ENCODE data around the gene LRRC7.

Gene LRRC7

DNA sequence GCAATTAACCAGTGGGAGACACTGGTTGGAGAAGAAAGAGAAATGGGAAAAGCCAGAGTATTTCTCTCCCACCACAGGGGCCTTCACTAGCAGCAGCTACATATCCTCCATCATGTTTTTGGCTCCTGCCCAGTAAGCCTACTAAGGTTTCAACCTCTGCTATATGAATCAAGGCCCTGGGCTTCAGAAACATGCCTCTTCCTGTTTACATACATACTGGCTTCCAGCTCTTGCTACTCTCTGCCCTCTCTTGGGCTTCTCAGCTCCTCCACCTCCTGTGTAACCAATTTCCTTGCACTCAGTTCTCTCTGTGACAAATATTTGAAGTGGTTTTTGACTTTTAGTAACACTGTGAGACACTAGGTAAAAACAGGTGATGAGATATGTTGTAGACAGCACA lies 80.8 kb downstream of the LRRC7 start:
- Histone ChIP-seq H3K27me3 (ENCODE audit: control insufficient read depth, insufficient read depth, low read length, poor library complexity, severe bottlenecking) (no peaks in the 10 kb centered on the region), H3K36me3 (ENCODE audit: control insufficient read depth, insufficient read depth, low read length) (no peaks in the 10 kb centered on the region), H3K27ac (ENCODE audit: insufficient read depth, low read depth, low read length, poor library complexity, severe bottlenecking) (no peak overlapping the region), H3K4me1 (ENCODE audit: control insufficient read depth, insufficient read depth, low read length) (no peaks in the 10 kb centered on the region), H3K4me3 (ENCODE audit: insufficient read depth, low read depth, low read length) (no peak overlapping the region), H3K9me3 (ENCODE audit: control insufficient read depth, low read length) (no peaks in the 10 kb centered on the region)

DNA sequence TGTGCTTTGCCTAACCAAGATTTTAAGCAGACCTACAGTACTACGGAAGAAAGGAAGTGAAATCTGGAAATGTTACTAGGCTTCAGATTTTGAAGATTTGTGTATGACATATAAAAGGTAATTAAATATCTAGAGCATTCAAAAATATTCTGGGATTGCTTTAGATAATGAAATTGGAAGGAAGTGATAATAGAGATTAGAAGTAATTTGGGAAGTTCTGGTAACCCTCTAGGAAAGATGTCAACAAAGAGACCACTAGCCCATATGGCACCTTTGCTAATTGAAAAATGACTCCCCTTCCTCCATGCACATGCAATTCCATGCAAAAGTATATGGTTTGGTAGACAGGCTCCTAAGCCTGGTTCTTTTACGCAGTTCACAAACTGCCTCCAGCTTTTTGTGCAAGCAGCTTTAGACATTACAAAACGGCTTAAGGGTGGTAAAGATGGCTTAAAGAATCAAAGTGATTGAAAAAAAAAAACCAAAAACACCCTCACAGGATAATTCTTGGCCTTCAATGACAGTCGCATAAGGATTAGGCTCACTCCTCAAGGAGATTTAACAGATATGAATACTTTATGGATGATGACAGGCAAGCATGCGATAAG lies 81.8 kb downstream of the LRRC7 start:
- Histone ChIP-seq H3K27me3 (ENCODE audit: control insufficient read depth, insufficient read depth, low read length, poor library complexity, severe bottlenecking) (no peaks in the 10 kb centered on the region), H3K27ac (ENCODE audit: insufficient read depth, low read depth, low read length, poor library complexity, severe bottlenecking) (no peak overlapping the region), H3K36me3 (ENCODE audit: control insufficient read depth, insufficient read depth, low read length) (no peaks in the 10 kb centered on the region), H3K4me1 (ENCODE audit: control insufficient read depth, insufficient read depth, low read length) (no peaks in the 10 kb centered on the region), H3K9me3 (ENCODE audit: control insufficient read depth, low read length) (no peaks in the 10 kb centered on the region), H3K4me3 (ENCODE audit: insufficient read depth, low read depth, low read length) (no peak overlapping the region)
- 90 to 95% methylated on average over 5 of the region's 5 CpGs for WGBS, 2 experiments

DNA sequence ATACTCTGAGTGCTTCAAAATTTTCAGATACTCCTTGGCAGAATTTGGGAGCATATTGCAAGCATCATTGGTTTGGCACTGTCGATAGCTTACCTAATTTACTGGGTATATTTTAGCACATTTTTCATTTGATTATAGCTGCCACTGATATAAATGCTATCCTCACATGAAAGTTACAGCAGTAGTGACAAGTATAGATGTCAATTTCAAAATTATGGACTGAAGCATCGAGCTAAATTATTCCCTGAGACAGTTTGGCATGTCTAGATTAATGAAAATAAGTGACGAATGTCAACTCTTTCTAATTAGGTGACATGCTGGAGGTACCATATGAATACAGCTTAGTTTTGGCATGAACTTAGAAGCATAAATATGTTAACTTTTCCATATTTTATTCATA lies 83.1 kb downstream of the LRRC7 start:
- Histone ChIP-seq H3K27ac (ENCODE audit: insufficient read depth, low read depth, low read length, poor library complexity, severe bottlenecking) (no peak overlapping the region), H3K9me3 (ENCODE audit: control insufficient read depth, low read length) (no peaks in the 10 kb centered on the region)
- 95 to 96% methylated on average over 3 of the region's 3 CpGs for WGBS, 2 experiments

DNA sequence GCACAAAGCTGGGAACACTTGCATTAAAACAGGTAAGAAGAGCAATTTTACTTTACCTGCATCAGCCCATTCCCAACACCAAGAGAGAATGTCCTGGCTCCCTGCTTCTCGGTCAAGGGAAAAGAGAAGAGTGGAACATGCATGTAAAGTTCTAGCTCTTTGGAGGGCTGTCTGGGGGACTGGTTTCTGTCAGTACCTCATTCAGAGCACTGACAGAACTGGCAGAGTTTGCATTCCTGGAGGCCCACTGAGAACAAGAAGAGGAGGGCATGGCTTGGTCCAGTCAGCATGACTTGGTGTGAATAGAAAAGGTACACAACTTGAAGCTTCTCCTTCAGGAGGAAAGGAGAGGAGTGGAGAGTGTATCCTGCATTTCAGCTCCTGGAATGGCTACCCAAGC lies 83.9 kb downstream of the LRRC7 start:
- no peak overlapping the region for H3K4me3 ChIP-seq (ENCODE audit: insufficient read depth, low read depth, low read length)
- no peaks in the 10 kb centered on the region for H3K27me3 ChIP-seq (ENCODE audit: control insufficient read depth, insufficient read depth, low read length, poor library complexity, severe bottlenecking)
- H3K36me3 ChIP-seq (ENCODE audit: control insufficient read depth, insufficient read depth, low read length): no peaks in the 10 kb centered on the region
- whole genome bisulfite sequencing, 2 experiments: 47 to 54% methylated on average over 1 of the region's 1 CpG
- H3K4me1 ChIP-seq (ENCODE audit: control insufficient read depth, insufficient read depth, low read length): no peaks in the 10 kb centered on the region
- H3K9me3 ChIP-seq (ENCODE audit: control insufficient read depth, low read length): no peaks in the 10 kb centered on the region
- H3K27ac ChIP-seq (ENCODE audit: insufficient read depth, low read depth, low read length, poor library complexity, severe bottlenecking): no peak overlapping the region

More for the DNA sequence above, 83.1 kb downstream of the LRRC7 start:
- Histone ChIP-seq H3K36me3 (ENCODE audit: control insufficient read depth, insufficient read depth, low read length) (no peaks in the 10 kb centered on the region), H3K4me3 (ENCODE audit: insufficient read depth, low read depth, low read length) (no peak overlapping the region), H3K4me1 (ENCODE audit: control insufficient read depth, insufficient read depth, low read length) (no peaks in the 10 kb centered on the region), H3K27me3 (ENCODE audit: control insufficient read depth, insufficient read depth, low read length, poor library complexity, severe bottlenecking) (no peaks in the 10 kb centered on the region)

DNA sequence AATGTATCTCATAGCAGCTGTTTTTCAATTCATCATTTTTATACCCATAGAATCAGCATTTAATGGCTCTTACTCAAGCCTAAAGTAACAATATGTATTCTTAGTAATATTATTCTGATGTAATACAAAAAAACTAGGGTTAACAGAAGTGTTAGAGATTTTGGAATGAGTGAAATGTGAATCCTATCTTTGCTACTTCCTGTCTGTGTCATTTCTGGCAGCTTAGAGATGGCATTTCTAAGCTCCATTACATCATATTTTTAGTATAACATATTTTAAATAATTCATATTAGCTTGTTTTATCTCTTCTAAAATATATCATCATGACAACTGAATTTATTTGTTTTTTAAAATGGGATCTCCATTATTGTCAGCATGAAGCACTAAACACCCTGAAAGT lies 90.2 kb downstream of the LRRC7 start:
- Histone ChIP-seq H3K27ac (ENCODE audit: insufficient read depth, low read depth, low read length, poor library complexity, severe bottlenecking) (no peak overlapping the region), H3K36me3 (ENCODE audit: control insufficient read depth, insufficient read depth, low read length) (no peaks in the 10 kb centered on the region), H3K9me3 (ENCODE audit: control insufficient read depth, low read length) (no peaks in the 10 kb centered on the region), H3K27me3 (ENCODE audit: control insufficient read depth, insufficient read depth, low read length, poor library complexity, severe bottlenecking) (no peaks in the 10 kb centered on the region), H3K4me1 (ENCODE audit: control insufficient read depth, insufficient read depth, low read length) (no peaks in the 10 kb centered on the region), H3K4me3 (ENCODE audit: insufficient read depth, low read depth, low read length) (no peak overlapping the region)

DNA sequence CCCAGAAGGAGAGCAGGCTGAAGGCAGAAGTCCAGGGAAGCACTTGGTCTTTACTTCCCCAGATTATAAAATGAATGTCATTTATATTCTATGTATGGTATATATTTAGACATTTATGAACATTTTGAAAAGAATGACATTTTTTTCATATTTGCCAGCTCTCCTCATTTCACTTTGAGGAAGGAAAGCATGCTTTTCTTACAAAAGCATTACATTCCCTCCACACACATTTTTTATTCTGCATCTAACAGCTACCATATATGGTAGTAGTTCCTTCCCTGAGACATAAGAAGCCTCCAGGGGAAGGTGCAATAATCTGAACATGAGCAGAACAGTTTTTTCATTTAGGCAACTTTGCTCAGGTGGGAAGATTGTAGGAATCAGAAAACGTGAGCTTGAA lies 94.0 kb downstream of the LRRC7 start:
- Histone ChIP-seq H3K4me3 (ENCODE audit: insufficient read depth, low read depth, low read length) (no peak overlapping the region), H3K36me3 (ENCODE audit: control insufficient read depth, insufficient read depth, low read length) (no peaks in the 10 kb centered on the region), H3K27ac (ENCODE audit: insufficient read depth, low read depth, low read length, poor library complexity, severe bottlenecking) (no peak overlapping the region), H3K9me3 (ENCODE audit: control insufficient read depth, low read length) (no peaks in the 10 kb centered on the region), H3K4me1 (ENCODE audit: control insufficient read depth, insufficient read depth, low read length) (no peaks in the 10 kb centered on the region), H3K27me3 (ENCODE audit: control insufficient read depth, insufficient read depth, low read length, poor library complexity, severe bottlenecking) (no peaks in the 10 kb centered on the region)
- 76 to 80% methylated on average over 1 of the region's 1 CpG for WGBS, 2 experiments

DNA sequence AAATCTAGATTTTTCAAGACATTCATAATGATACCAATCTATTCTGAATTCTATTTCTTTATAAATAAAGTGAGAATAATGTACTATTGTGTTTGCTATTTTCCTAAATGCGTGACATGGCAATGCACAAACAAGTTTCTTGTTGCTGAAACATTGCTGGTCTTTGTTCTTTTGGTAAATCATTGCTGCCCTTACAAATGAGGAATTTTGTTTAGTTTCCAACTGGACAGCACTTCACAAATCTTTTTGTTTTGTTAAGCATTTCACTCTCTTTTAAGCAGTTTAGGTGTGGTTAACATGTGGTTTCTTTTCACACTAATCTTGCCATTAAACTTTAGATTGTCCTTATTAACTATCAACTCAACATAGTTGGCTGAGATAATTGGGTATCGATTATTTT lies 94.6 kb downstream of the LRRC7 start:
- Histone ChIP-seq H3K9me3 (ENCODE audit: control insufficient read depth, low read length) (no peaks in the 10 kb centered on the region), H3K36me3 (ENCODE audit: control insufficient read depth, insufficient read depth, low read length) (no peaks in the 10 kb centered on the region), H3K27me3 (ENCODE audit: control insufficient read depth, insufficient read depth, low read length, poor library complexity, severe bottlenecking) (no peaks in the 10 kb centered on the region), H3K27ac (ENCODE audit: insufficient read depth, low read depth, low read length, poor library complexity, severe bottlenecking) (no peak overlapping the region), H3K4me3 (ENCODE audit: insufficient read depth, low read depth, low read length) (no peak overlapping the region), H3K4me1 (ENCODE audit: control insufficient read depth, insufficient read depth, low read length) (no peaks in the 10 kb centered on the region)
- WGBS, 2 experiments: 96 to 100% methylated on average over 2 of the region's 2 CpGs

DNA sequence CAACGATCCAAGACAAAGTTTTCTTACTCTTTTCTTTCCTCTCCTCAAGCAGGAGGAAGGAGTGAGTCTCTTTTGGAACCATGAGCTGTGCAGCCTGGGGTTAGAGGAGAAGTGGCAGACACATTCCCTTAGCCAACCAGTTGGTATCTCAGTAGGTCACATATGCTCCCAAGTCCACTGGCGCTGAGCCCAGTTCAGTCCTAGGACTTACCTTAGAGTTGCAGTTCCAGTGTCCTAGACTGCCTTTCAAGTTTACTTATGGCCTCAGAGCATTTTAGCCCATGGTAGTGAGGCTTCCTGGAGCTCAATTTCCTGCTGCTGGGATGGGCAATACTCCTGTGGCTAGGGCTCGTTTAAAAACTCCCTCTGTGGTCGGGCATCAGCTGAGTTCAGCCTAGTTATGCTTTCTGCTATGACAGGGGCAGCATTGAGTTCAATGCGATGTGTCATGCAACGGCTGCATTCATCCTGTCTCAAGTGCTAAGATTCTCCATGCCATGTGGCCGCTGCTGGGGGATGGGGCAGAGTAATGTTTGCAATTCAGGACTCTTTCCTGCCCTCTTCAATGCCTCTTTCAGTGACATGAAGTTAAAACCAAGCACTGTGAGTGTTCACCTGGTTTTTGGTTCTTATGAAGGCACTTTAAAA lies 103.8 kb downstream of the LRRC7 start:
- Histone ChIP-seq H3K36me3 (ENCODE audit: control insufficient read depth, insufficient read depth, low read length) (no peaks in the 10 kb centered on the region), H3K9me3 (ENCODE audit: control insufficient read depth, low read length) (no peaks in the 10 kb centered on the region), H3K4me1 (ENCODE audit: control insufficient read depth, insufficient read depth, low read length) (no peaks in the 10 kb centered on the region), H3K4me3 (ENCODE audit: insufficient read depth, low read depth, low read length) (no peak overlapping the region), H3K27me3 (ENCODE audit: control insufficient read depth, insufficient read depth, low read length, poor library complexity, severe bottlenecking) (no peaks in the 10 kb centered on the region), H3K27ac (ENCODE audit: insufficient read depth, low read depth, low read length, poor library complexity, severe bottlenecking) (no peak overlapping the region)
- 90 to 94% methylated on average over 7 of the region's 7 CpGs for WGBS, 2 experiments

DNA sequence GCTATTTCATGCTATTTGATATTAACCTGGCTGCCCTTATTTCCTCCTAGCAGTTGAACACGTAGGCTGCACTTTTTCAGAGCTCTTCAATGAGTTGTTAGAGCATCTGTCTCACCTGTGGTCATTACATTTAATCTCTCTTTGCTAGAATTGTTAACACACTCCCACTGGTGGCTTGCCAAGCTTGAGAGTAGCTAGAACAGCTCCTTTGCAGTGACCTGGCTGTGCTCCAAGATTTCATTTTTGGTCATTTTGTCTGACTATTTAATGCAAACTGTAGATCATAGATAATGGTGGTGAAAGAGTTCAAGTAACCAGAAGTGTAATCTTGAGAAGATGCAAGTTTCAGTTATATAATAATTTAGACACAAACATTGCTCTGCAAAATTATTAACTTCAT lies 105.6 kb downstream of the LRRC7 start:
- Histone ChIP-seq H3K4me3 (ENCODE audit: insufficient read depth, low read depth, low read length) (no peak overlapping the region), H3K4me1 (ENCODE audit: control insufficient read depth, insufficient read depth, low read length) (no peaks in the 10 kb centered on the region), H3K27ac (ENCODE audit: insufficient read depth, low read depth, low read length, poor library complexity, severe bottlenecking) (no peak overlapping the region), H3K36me3 (ENCODE audit: control insufficient read depth, insufficient read depth, low read length) (no peaks in the 10 kb centered on the region), H3K27me3 (ENCODE audit: control insufficient read depth, insufficient read depth, low read length, poor library complexity, severe bottlenecking) (no peaks in the 10 kb centered on the region), H3K9me3 (ENCODE audit: control insufficient read depth, low read length) (no peaks in the 10 kb centered on the region)
- 84 to 89% methylated on average over 1 of the region's 1 CpG for WGBS, 2 experiments

DNA sequence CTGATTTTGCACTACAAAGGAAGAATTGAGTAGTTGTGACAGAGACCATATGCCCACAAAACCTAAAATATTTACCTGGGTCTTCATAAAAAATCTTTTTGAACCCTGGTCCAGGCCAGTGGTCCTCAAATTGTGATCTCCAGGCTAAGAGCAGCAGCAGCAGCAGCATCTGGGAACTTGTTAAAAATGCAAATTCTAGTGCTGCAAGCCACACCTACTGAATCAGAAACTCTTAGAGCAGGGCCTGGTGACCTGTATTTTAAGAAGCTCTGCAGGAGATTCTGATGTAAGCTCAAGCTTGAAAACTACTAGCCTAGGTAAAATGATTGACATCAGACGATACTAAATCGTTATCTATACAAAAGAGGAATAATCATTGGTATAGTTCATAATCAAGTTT lies 112.2 kb downstream of the LRRC7 start:
- Histone ChIP-seq H3K27ac (ENCODE audit: insufficient read depth, low read depth, low read length, poor library complexity, severe bottlenecking) (no peak overlapping the region), H3K27me3 (ENCODE audit: control insufficient read depth, insufficient read depth, low read length, poor library complexity, severe bottlenecking) (no peaks in the 10 kb centered on the region)
- 100% methylated on average over 2 of the region's 2 CpGs; no CpG with 5 or more reads in 1 of the 2 experiments for WGBS, 2 experiments

More for the DNA sequence above, 112.2 kb downstream of the LRRC7 start:
- H3K9me3 ChIP-seq (ENCODE audit: control insufficient read depth, low read length): no peaks in the 10 kb centered on the region
- no peaks in the 10 kb centered on the region for H3K36me3 ChIP-seq (ENCODE audit: control insufficient read depth, insufficient read depth, low read length)
- H3K4me3 ChIP-seq (ENCODE audit: insufficient read depth, low read depth, low read length): no peak overlapping the region
- no peaks in the 10 kb centered on the region for H3K4me1 ChIP-seq (ENCODE audit: control insufficient read depth, insufficient read depth, low read length)
